ENCODE results near the gene PRMT7. TPM values are rescaled to one million over a fixed set of nuclear protein-coding genes. Genes with fewer than 3 reads are reported as not detected.

The PRMT7 gene
- total RNA-seq, 4 donors from 2014 or later, result 20.6 to 115 (median 38.5) TPM

DNA sequence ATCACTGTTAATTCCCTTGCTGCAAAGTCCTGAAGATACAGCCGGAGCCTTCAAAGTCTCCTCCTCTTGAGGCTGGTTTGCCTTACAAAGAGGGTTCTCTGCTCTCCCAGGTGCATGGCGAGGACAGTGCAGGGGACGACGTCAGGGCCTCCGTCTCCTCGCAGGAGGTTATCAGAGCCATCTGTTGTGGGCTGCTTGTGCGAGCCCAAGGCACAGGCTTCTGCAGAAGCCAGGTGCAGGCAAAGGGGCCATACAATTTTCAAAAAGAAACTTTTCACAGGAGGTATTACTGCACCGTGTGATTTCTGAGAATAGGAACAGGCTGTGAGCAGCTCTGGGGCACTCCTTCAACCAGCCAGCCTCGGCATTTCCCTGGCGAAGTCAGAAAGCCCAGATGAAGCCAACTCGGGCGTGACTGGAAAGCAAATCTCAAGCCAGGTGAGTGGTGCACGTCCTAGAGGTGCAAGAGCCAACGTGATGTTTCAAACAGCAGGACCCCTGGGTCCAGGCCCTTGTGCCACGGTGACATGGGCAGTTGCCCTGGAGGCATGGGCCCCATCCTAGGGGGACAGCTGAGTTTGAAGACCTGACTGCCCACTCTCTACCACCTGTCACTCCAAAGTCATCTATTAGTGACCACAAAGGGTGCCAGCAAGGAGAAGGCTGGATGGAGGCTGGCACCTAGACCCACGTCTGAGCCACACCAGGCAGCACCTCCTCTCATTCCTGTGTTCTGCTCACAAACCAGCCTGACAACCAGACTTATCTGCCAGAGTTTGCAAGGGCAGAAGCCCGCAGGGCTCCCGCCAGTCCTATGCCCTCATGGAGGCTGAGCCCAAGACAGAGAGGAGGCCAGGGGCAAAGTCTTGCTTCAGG lies 68.9 kb downstream of the PRMT7 start:
- WGBS, 2 donors (ENCODE audit: low coverage in 1 of 2), result 80% methylated on average over 18 of the region's 18 CpGs; no CpG with 5 or more reads in 1 of the 2 donors
- peaks cover 0 to 5% (median 0%) of the 10 kb centered on the region in 4 donors for H3K36me3 ChIP-seq
- TF ChIP-seq CTCF (IDR thresholded peaks at IDR 0.05), result no peak
- no peak for TF ChIP-seq POLR2AphosphoS5 (IDR thresholded peaks at IDR 0.05)
- no peak for TF ChIP-seq EP300 (IDR thresholded peaks at IDR 0.05; ENCODE audit: low read depth)
- TF ChIP-seq POLR2A (IDR thresholded peaks at IDR 0.05), result no peak
- peak overlapping the region in 2 of 4 donors; percentile 8 to 34 for H3K27ac ChIP-seq
- no peaks in the 10 kb centered on the region for H3K9me3 ChIP-seq
- no peaks in the 10 kb centered on the region for H3K27me3 ChIP-seq
- peaks cover 4 to 28% (median 25%) of the 10 kb centered on the region in 4 donors for H3K4me1 ChIP-seq
- no peak for DNase-seq
- H3K4me3 ChIP-seq, result no peak overlapping the region
- in situ Hi-C loops (cut with MboI; ENCODE audit: low pct_ligation_motif_present in 1 of 4, low pct_unique_long_range_greater_than_20kb in 1 of 4, low sequenced_read_pairs in 3 of 4), result loop anchor here in 1 of 4 donors (25.0 kb wide), 1 partner anchor 133 kb away; no protein-coding TSS in a partner anchor
- intact Hi-C loops (cut with DNase I; ENCODE audit: low total_unique reads), result no loop called here

GRCh38 chr16:68380348-68380670 lies 69.5 kb downstream of the PRMT7 start:
- intact Hi-C loops (cut with DNase I; ENCODE audit: low total_unique reads) (no loop called here), in situ Hi-C loops (cut with MboI; ENCODE audit: low pct_ligation_motif_present in 1 of 4, low pct_unique_long_range_greater_than_20kb in 1 of 4, low sequenced_read_pairs in 3 of 4) (loop anchor here in 1 of 4 donors (25.0 kb wide), 1 partner anchor 132 kb away; no protein-coding TSS in a partner anchor)
- DNase-seq, result no peak
- Histone ChIP-seq H3K27ac (peak overlapping the region in 1 of 4 donors; percentile 8), H3K36me3 (peaks cover 0 to 5% (median 0%) of the 10 kb centered on the region in 4 donors), H3K27me3 (no peaks in the 10 kb centered on the region), H3K9me3 (no peaks in the 10 kb centered on the region), H3K4me1 (peaks cover 4 to 34% (median 28%) of the 10 kb centered on the region in 4 donors), H3K4me3 (no peak overlapping the region)
- 72% methylated on average over 3 of the region's 5 CpGs; no CpG with 5 or more reads in 1 of the 2 donors for WGBS, 2 donors (ENCODE audit: low coverage in 1 of 2)
- no peak for TF ChIP-seq POLR2A (IDR thresholded peaks at IDR 0.05)
- TF ChIP-seq EP300 (IDR thresholded peaks at IDR 0.05; ENCODE audit: low read depth), result no peak
- TF ChIP-seq CTCF (IDR thresholded peaks at IDR 0.05), result no peak
- no peak for TF ChIP-seq POLR2AphosphoS5 (IDR thresholded peaks at IDR 0.05)

- TF ChIP-seq EP300 (IDR thresholded peaks at IDR 0.05; ENCODE audit: low read depth), result no peak
- no peak for TF ChIP-seq POLR2A (IDR thresholded peaks at IDR 0.05)
- TF ChIP-seq POLR2AphosphoS5 (IDR thresholded peaks at IDR 0.05), result no peak
- TF ChIP-seq CTCF (IDR thresholded peaks at IDR 0.05), result no peak
- WGBS, 2 donors (ENCODE audit: low coverage in 1 of 2), result 89 to 100% methylated on average over 4 to 10 of the region's 10 CpGs
Observed at GRCh38 chr16:68380676-68381362, 70.0 kb downstream of the PRMT7 start.

DNA sequence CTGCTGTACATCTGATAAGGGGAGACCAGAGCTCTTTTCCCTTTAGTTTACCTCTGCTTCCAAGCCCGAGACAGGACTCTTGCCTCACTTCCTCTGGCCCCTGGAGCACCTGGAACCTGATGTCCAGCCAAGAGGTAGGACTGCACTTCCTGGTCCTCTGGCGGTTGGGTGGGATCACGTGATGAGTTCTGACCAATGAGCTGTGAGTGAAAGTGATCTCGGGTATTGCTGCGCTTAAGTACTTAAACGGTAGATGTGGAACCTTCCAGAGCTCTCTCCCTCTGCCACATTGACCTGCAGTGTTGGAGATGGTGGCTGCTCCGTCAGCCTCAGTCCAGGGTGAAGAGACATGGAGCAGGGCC lies 70.5 kb downstream of the PRMT7 start:
- WGBS, 2 donors (ENCODE audit: low coverage in 1 of 2), result 80 to 88% methylated on average over 1 to 7 of the region's 7 CpGs
- no peak overlapping the region for H3K27ac ChIP-seq
- intact Hi-C loops (cut with DNase I; ENCODE audit: low total_unique reads), result no loop called here
- H3K9me3 ChIP-seq, result no peaks in the 10 kb centered on the region
- no peak overlapping the region for H3K4me3 ChIP-seq
- H3K4me1 ChIP-seq, result peaks cover 4 to 39% (median 30%) of the 10 kb centered on the region in 4 donors
- no peak for TF ChIP-seq POLR2AphosphoS5 (IDR thresholded peaks at IDR 0.05)
- no peak for TF ChIP-seq CTCF (IDR thresholded peaks at IDR 0.05)
- no peak for TF ChIP-seq POLR2A (IDR thresholded peaks at IDR 0.05)
- TF ChIP-seq EP300 (IDR thresholded peaks at IDR 0.05; ENCODE audit: low read depth), result no peak
- H3K27me3 ChIP-seq, result no peaks in the 10 kb centered on the region
- DNase-seq, result no peak
- in situ Hi-C loops (cut with MboI; ENCODE audit: low pct_ligation_motif_present in 1 of 4, low pct_unique_long_range_greater_than_20kb in 1 of 4, low sequenced_read_pairs in 3 of 4), result loop anchor here in 1 of 4 donors (25.0 kb wide), 1 partner anchor 131 kb away; no protein-coding TSS in a partner anchor
- H3K36me3 ChIP-seq, result peaks cover 0 to 5% (median 0%) of the 10 kb centered on the region in 4 donors

More at GRCh38 chr16:68380676-68381362, 70.0 kb downstream of the PRMT7 start:
- Histone ChIP-seq H3K4me1 (peaks cover 4 to 39% (median 30%) of the 10 kb centered on the region in 4 donors), H3K4me3 (no peak overlapping the region), H3K36me3 (peaks cover 0 to 5% (median 0%) of the 10 kb centered on the region in 4 donors), H3K27ac (no peak overlapping the region), H3K27me3 (no peaks in the 10 kb centered on the region), H3K9me3 (no peaks in the 10 kb centered on the region)
- in situ Hi-C loops (cut with MboI; ENCODE audit: low pct_ligation_motif_present in 1 of 4, low pct_unique_long_range_greater_than_20kb in 1 of 4, low sequenced_read_pairs in 3 of 4) (loop anchor here in 1 of 4 donors (25.0 kb wide), 1 partner anchor 131 kb away; no protein-coding TSS in a partner anchor), intact Hi-C loops (cut with DNase I; ENCODE audit: low total_unique reads) (no loop called here)
- no peak for DNase-seq
